Measurements from ENCODE around the gene CCT3. TPM values are rescaled to one million over a fixed set of nuclear protein-coding genes. Genes with fewer than 3 reads are reported as not detected.
"Not testable (repeated sequence)": the region's sequence is repeated elsewhere in the genome, so short reads cannot be mapped to it uniquely, and the experiment has no call there.

CCT3 gene
- total RNA-seq, 2 experiments from 2014 or later, result 266 to 269 TPM

GRCh38 chr1:156367383-156368156, 29.5 kb upstream of the CCT3 start:
- peaks cover 4% of the 10 kb centered on the region for H3K4me1 Mint-ChIP-seq (ENCODE audit: low read depth)
- CTCF ChIA-PET, result interaction anchor here (1.9 to 2.5 kb wide), 2 partner anchors 18 to 78 kb away, joined by 9 to 11 read pairs; no protein-coding TSS in a partner anchor

DNA sequence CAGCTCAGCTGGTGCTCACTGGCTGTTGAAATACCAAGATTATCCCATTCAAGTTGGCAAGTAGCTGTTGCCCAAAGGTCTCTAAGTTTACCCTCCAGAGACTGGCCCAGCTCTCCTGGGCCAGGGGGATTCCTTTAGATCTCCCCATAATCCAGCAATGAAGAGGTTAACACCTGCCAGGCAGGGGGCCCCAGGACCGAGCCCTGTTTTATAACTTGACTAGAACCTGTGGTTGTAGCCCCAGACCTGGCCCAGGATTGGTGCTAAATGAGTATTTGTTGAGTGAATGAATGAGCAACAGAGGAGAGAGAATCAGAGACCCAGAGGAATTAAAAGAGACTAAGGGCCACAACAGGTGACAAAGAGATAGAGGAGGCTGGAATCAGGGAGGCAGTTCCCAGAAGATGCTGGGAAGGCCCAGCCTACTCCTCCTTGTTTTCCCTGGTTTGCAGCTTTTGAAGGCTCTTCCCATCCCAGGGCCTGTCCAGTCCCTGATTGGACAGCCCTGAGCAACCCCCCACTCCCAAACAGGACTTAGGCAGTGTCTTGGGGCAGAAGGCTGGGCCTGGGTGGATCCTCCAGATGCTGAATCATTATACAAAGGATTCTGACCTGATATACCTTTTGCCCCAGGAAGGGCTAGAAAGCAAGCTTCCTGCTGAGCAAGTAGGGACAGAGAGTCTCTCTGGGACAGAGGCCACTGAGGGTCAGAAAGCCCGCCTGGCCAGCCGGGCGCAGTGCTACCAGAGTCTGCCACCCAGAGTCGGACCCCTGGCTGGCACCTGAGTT, 28.5 kb upstream of the CCT3 start:
- Mint-ChIP-seq H3K4me3 (no peak overlapping the region), H3K4me1 (ENCODE audit: low read depth) (peaks cover 4% of the 10 kb centered on the region), H3K36me3 (ENCODE audit: low read depth) (no peaks in the 10 kb centered on the region), H3K27me3 (ENCODE audit: low read depth) (peaks cover 39% of the 10 kb centered on the region), H3K9me3 (ENCODE audit: insufficient read depth) (no peaks in the 10 kb centered on the region), H3K27ac (no peak overlapping the region)
- ChIA-PET POLR2A (no interaction called here), CTCF (interaction anchor here (1.9 to 2.5 kb wide), 2 partner anchors 19 to 79 kb away, joined by 9 to 11 read pairs; no protein-coding TSS in a partner anchor)
- DNase-seq, result no peak
- ATAC-seq, result no peak

More at GRCh38 chr1:156367383-156368156, 29.5 kb upstream of the CCT3 start:
- DNase-seq (no peak), ATAC-seq (no peak)
- Mint-ChIP-seq H3K36me3 (ENCODE audit: low read depth) (no peaks in the 10 kb centered on the region), H3K27me3 (ENCODE audit: low read depth) (peaks cover 47% of the 10 kb centered on the region), H3K27ac (no peak overlapping the region), H3K4me3 (no peak overlapping the region), H3K9me3 (ENCODE audit: insufficient read depth) (no peaks in the 10 kb centered on the region)
- POLR2A ChIA-PET, result no interaction called here

DNA sequence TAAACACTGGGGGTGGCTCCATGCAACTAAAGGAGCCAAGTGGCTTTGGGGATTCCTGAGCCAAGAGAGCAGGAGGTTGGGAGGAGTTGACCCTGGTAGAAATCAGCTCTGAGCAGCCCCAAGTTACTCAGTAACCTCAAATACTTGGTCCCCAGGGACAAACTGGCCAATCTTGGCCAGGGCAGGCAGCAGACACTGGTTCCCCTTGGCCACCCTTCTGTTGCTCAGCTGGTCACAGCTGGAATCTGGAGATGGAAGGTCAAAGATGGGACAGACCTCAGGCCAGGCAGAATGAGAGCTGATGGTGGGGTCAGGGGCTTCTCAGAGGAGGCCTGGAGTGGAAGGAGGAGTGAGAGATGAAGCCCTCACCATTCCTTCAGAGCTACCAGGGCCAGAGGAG, 27.7 kb upstream of the CCT3 start:
- peaks cover 35% of the 10 kb centered on the region for H3K27me3 Mint-ChIP-seq (ENCODE audit: low read depth)
- ChIA-PET CTCF (interaction anchor here (1.9 to 2.5 kb wide), 2 partner anchors 20 to 80 kb away, joined by 9 to 11 read pairs; no protein-coding TSS in a partner anchor), POLR2A (no interaction called here)
- H3K4me3 Mint-ChIP-seq, result no peak overlapping the region
- peaks cover 4% of the 10 kb centered on the region for H3K4me1 Mint-ChIP-seq (ENCODE audit: low read depth)
- no peak for ATAC-seq
- no peak for DNase-seq
- no peak overlapping the region for H3K27ac Mint-ChIP-seq
- no peaks in the 10 kb centered on the region for H3K9me3 Mint-ChIP-seq (ENCODE audit: insufficient read depth)
- no peaks in the 10 kb centered on the region for H3K36me3 Mint-ChIP-seq (ENCODE audit: low read depth)

- POLR2A ChIA-PET, result no interaction called here
- CTCF ChIA-PET, result interaction anchor here (1.5 to 3.3 kb wide), 4 partner anchors 25 to 85 kb away, joined by 3 to 23 read pairs (median 14); no protein-coding TSS in a partner anchor
- Mint-ChIP-seq H3K9me3 (ENCODE audit: insufficient read depth) (no peaks in the 10 kb centered on the region), H3K36me3 (ENCODE audit: low read depth) (no peaks in the 10 kb centered on the region), H3K27ac (no peak overlapping the region), H3K27me3 (ENCODE audit: low read depth) (peaks cover 35% of the 10 kb centered on the region), H3K4me1 (ENCODE audit: low read depth) (peaks cover 6% of the 10 kb centered on the region), H3K4me3 (no peak overlapping the region)
- no peak for ATAC-seq
- no peak for DNase-seq
These were observed 22.4 kb upstream of the CCT3 start for GRCh38 chr1:156360534-156360933.

DNA sequence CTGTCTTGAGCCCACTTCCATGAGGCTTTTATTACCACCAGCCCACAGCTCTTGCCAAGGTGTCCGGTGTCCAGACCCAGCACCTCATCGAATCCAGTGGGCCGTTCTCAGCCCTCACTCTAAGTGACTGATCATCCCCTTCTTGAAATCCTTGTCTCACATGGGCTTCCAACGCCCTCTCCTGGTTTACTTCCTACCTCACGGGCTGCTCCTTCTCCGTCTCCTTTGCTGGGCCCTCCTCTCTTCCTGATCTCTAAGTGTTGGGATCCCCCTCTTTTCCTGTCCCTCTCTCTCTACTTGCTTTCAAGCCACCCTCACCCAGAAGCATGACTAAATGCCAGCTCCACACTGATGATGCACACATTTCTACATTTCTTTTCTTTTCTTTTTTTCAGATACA, 21.9 kb upstream of the CCT3 start:
- Mint-ChIP-seq H3K4me3 (no peak overlapping the region), H3K27ac (no peak overlapping the region), H3K27me3 (ENCODE audit: low read depth) (peaks cover 32% of the 10 kb centered on the region), H3K9me3 (ENCODE audit: insufficient read depth) (no peaks in the 10 kb centered on the region), H3K36me3 (ENCODE audit: low read depth) (no peaks in the 10 kb centered on the region), H3K4me1 (ENCODE audit: low read depth) (peaks cover 6% of the 10 kb centered on the region)
- ChIA-PET POLR2A (no interaction called here), CTCF (interaction anchor here (1.0 to 3.3 kb wide), 3 partner anchors 25 to 86 kb away, joined by 3 to 23 read pairs (median 21); no protein-coding TSS in a partner anchor)
- ATAC-seq, result no peak
- no peak for DNase-seq

GRCh38 chr1:156359249-156359648, 21.2 kb upstream of the CCT3 start:
- CTCF ChIA-PET, result interaction anchor here (1.0 to 3.3 kb wide), 9 partner anchors 10 to 267 kb away, joined by 3 to 23 read pairs (median 4); no protein-coding TSS in a partner anchor

GRCh38 chr1:156358641-156359040, 20.5 kb upstream of the CCT3 start:
- CTCF ChIA-PET, result interaction anchor here (1.0 to 3.3 kb wide), 9 partner anchors 10 to 268 kb away, joined by 3 to 23 read pairs (median 4); no protein-coding TSS in a partner anchor
- ATAC-seq (no peak), DNase-seq (no peak)
- Mint-ChIP-seq H3K27ac (no peak overlapping the region), H3K27me3 (ENCODE audit: low read depth) (peaks cover 31% of the 10 kb centered on the region), H3K4me3 (no peak overlapping the region), H3K36me3 (ENCODE audit: low read depth) (no peaks in the 10 kb centered on the region), H3K4me1 (ENCODE audit: low read depth) (peaks cover 6% of the 10 kb centered on the region), H3K9me3 (ENCODE audit: insufficient read depth) (no peaks in the 10 kb centered on the region)
- POLR2A ChIA-PET, result no interaction called here

More at GRCh38 chr1:156359249-156359648, 21.2 kb upstream of the CCT3 start:
- H3K4me3 Mint-ChIP-seq, result no peak overlapping the region
- DNase-seq (no peak), ATAC-seq (no peak)
- H3K27me3 Mint-ChIP-seq (ENCODE audit: low read depth), result peaks cover 28% of the 10 kb centered on the region
- H3K4me1 Mint-ChIP-seq (ENCODE audit: low read depth), result peaks cover 6% of the 10 kb centered on the region
- no peaks in the 10 kb centered on the region for H3K36me3 Mint-ChIP-seq (ENCODE audit: low read depth)
- no peak overlapping the region for H3K27ac Mint-ChIP-seq
- H3K9me3 Mint-ChIP-seq (ENCODE audit: insufficient read depth), result no peaks in the 10 kb centered on the region
- POLR2A ChIA-PET, result no interaction called here

GRCh38 chr1:156357977-156358376, 19.9 kb upstream of the CCT3 start:
- Mint-ChIP-seq H3K9me3 (ENCODE audit: insufficient read depth) (no peaks in the 10 kb centered on the region), H3K4me1 (ENCODE audit: low read depth) (peaks cover 6% of the 10 kb centered on the region), H3K27ac (no peak overlapping the region), H3K36me3 (ENCODE audit: low read depth) (no peaks in the 10 kb centered on the region), H3K27me3 (ENCODE audit: low read depth) (peaks cover 31% of the 10 kb centered on the region), H3K4me3 (no peak overlapping the region)
- no peak for ATAC-seq
- CTCF ChIA-PET, result interaction anchor here (1.1 to 3.3 kb wide), 4 partner anchors 20 to 268 kb away, joined by 3 to 23 read pairs (median 12); no protein-coding TSS in a partner anchor
- POLR2A ChIA-PET, result no interaction called here
- no peak for DNase-seq

- Mint-ChIP-seq H3K4me3 (no peak overlapping the region), H3K27me3 (ENCODE audit: low read depth) (peaks cover 31% of the 10 kb centered on the region), H3K9me3 (ENCODE audit: insufficient read depth) (no peaks in the 10 kb centered on the region), H3K4me1 (ENCODE audit: low read depth) (peaks cover 6% of the 10 kb centered on the region), H3K27ac (no peak overlapping the region), H3K36me3 (ENCODE audit: low read depth) (no peaks in the 10 kb centered on the region)
- ATAC-seq, result peak; percentile 99
- peak; percentile 75 for DNase-seq
- POLR2A ChIA-PET, result interaction anchor here (0.6 kb wide), 1 partner anchor 192 kb away, joined by 6 read pairs; no protein-coding TSS in a partner anchor
- CTCF ChIA-PET, result interaction anchor here (0.7 to 1.5 kb wide), 7 partner anchors 13 to 270 kb away, joined by 3 to 6 read pairs (median 3); no protein-coding TSS in a partner anchor
These were observed 18.9 kb upstream of the CCT3 start for GRCh38 chr1:156356875-156357534.

DNA sequence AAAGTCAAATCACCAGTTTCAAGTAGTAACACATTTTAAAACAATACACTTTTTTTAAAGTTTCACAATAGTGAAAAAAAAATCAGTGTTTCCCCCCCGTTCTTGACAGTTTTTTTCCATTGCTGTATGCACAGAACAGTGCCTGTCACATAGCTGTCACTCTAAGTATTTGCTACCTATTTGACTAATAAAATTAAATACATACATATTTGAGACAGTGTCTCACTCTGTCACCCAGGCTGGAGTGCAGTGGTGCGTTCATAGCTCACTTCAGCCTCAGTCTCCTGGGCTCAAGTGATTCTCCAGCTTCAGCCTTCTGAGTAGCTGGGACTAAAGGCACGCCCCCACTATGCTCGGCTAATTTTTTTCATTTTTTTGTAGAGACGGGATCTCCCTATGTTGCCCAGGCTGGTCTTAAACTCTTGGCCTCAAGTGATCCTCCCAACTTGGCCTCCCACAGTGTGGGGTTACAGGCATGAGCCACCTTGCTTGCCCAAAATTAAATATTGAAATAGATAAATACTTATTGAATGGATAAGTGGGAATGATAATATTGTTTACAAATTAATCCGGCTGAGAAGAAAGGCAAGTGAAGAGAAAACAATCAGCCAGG, 18.3 kb upstream of the CCT3 start:
- no peak for DNase-seq
- CTCF ChIA-PET, result interaction anchor here (0.7 to 1.5 kb wide), 7 partner anchors 12 to 271 kb away, joined by 3 to 6 read pairs (median 3); no protein-coding TSS in a partner anchor
- Mint-ChIP-seq H3K4me1 (ENCODE audit: low read depth) (peaks cover 7% of the 10 kb centered on the region), H3K4me3 (no peak overlapping the region), H3K36me3 (ENCODE audit: low read depth) (no peaks in the 10 kb centered on the region), H3K27ac (no peak overlapping the region), H3K9me3 (ENCODE audit: insufficient read depth) (no peaks in the 10 kb centered on the region), H3K27me3 (ENCODE audit: low read depth) (peaks cover 31% of the 10 kb centered on the region)
- POLR2A ChIA-PET, result interaction anchor here (0.6 kb wide), 1 partner anchor 191 kb away, joined by 6 read pairs; no protein-coding TSS in a partner anchor
- ATAC-seq, result no peak

GRCh38 chr1:156352481-156352880, 14.4 kb upstream of the CCT3 start:
- H3K27me3 Mint-ChIP-seq (ENCODE audit: low read depth), result peaks cover 32% of the 10 kb centered on the region
- H3K4me1 Mint-ChIP-seq (ENCODE audit: low read depth), result peaks cover 11% of the 10 kb centered on the region
- DNase-seq; POLR2A ChIA-PET; H3K27ac Mint-ChIP-seq; H3K4me3 Mint-ChIP-seq; H3K9me3 Mint-ChIP-seq (ENCODE audit: insufficient read depth); H3K36me3 Mint-ChIP-seq (ENCODE audit: low read depth); ATAC-seq: not testable (repeated sequence)
- CTCF ChIA-PET, result interaction anchor here (0.7 to 3.8 kb wide), 3 partner anchors 8 to 94 kb away, joined by 3 to 13 read pairs (median 3); no protein-coding TSS in a partner anchor

Measured in activated CD8-positive, alpha-beta T cell treated with anti-CD3 and anti-CD28 coated beads, Interleukin-2, amount 10 ng/mL, durations not matched to agents 7 days and 5 days (primary cell).